Activated CD4-positive, alpha-beta T cell treated with anti-CD3 and anti-CD28 coated beads, Interleukin-2, amount 50 U/mL, for 24 hours (primary cell): ENCODE results near the gene DGKB.

Source experiments
- DNase-seq, 2 donors: peaks; one replicate each; pipeline ENCODE4 v3.0.0-alpha.2; 2020; ENCODE audit warnings: low read depth in 1 of 2, low spot score in 1 of 2

Gene DGKB

GRCh38 chr7:14902589-14903067 lies at the start of gene DGKB:
DGKB (minus strand) TSS chr7:14902751.
- DNase-seq, result no peak

- no peak for DNase-seq
Observed at GRCh38 chr7:14950013-14950412, 47.5 kb upstream of the DGKB start.

GRCh38 chr7:14938181-14938580 lies 35.6 kb upstream of the DGKB start:
- DNase-seq, result no peak

GRCh38 chr7:14937581-14937980 lies 35.0 kb upstream of the DGKB start:
- DNase-seq, result no peak

GRCh38 chr7:14936554-14936953 lies 34.0 kb upstream of the DGKB start:
- no peak for DNase-seq

GRCh38 chr7:14934839-14935238 lies 32.3 kb upstream of the DGKB start:
- no peak for DNase-seq

- no peak for DNase-seq
Observed at GRCh38 chr7:14931511-14932215, 29.1 kb upstream of the DGKB start.

- no peak for DNase-seq
Observed at GRCh38 chr7:14924398-14924797, 21.8 kb upstream of the DGKB start.

GRCh38 chr7:14911077-14911476 lies 8.5 kb upstream of the DGKB start:
- no peak for DNase-seq

GRCh38 chr7:14908697-14909096 lies 6.1 kb upstream of the DGKB start:
- no peak for DNase-seq

GRCh38 chr7:14905764-14906163 lies 3.2 kb upstream of the DGKB start:
- no peak for DNase-seq

- no peak for DNase-seq
Observed at GRCh38 chr7:14900051-14900450, 2.5 kb downstream of the DGKB start.

GRCh38 chr7:14899030-14899429 lies 3.5 kb downstream of the DGKB start:
- DNase-seq, result no peak

GRCh38 chr7:14896461-14896860 lies 6.1 kb downstream of the DGKB start:
- no peak for DNase-seq

- no peak for DNase-seq
Observed at GRCh38 chr7:14894826-14895225, 7.7 kb downstream of the DGKB start.

GRCh38 chr7:14892961-14893360 lies 9.6 kb downstream of the DGKB start:
- no peak for DNase-seq

- DNase-seq, result no peak
Observed at GRCh38 chr7:14891289-14891688, 11.3 kb downstream of the DGKB start.

- no peak for DNase-seq
Observed at GRCh38 chr7:14888962-14889361, 13.6 kb downstream of the DGKB start.

GRCh38 chr7:14886533-14886932 lies 16.0 kb downstream of the DGKB start:
- DNase-seq, result no peak

- DNase-seq, result no peak
Observed at GRCh38 chr7:14875941-14876587, 26.5 kb downstream of the DGKB start.

GRCh38 chr7:14871880-14872279 lies 30.7 kb downstream of the DGKB start:
- DNase-seq, result no peak

- DNase-seq, result no peak
Observed at GRCh38 chr7:14870394-14870793, 32.2 kb downstream of the DGKB start.

- DNase-seq, result no peak
Observed at GRCh38 chr7:14868937-14869336, 33.6 kb downstream of the DGKB start.
